ENCODE measurements around the gene COQ8A. TPM values are rescaled to one million over a fixed set of nuclear protein-coding genes. Genes with fewer than 3 reads are reported as not detected.

Gene COQ8A
- total and polyA plus RNA-seq, 2 experiments from 2014 or later = 45.1 to 59.7 TPM

DNA sequence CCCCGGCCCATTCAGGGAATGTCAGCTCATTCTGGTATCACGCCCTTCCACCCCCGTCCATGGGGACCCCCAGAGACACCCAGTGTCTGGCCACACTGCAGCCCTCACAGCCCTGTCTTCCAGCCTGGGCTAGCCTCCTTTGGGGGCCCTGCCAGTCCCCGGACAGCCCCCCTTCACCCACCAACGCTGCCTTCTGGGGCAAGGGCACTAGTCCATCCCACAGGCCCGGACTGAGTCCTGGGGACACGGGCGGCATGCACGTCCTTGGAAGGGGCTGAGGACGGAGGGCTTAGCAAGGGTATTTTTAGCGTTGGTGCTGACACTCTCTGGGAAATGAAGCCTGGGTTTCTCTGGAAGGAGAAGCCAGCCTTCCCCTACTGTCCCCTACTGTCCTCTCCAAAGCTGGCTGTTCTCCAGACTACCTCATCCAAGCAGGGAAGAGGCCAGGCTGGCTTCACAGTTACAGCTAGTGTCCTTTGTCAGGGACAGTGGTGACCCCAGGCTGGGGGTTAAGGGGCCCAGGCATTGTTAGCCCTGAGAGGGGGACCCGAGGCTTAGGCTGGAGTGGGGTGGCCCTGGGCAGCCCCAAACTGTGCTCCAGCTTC is 39.5 kb downstream of the COQ8A start:
- Histone ChIP-seq H3K27me3 (no peaks in the 10 kb centered on the region), H3K27ac (peak overlapping the region; percentile 93), H3K4me1 (ENCODE audit: low read depth) (peaks cover 28% of the 10 kb centered on the region), H3K4me3 (no peak overlapping the region), H3K9me3 (ENCODE audit: low read depth) (no peaks in the 10 kb centered on the region), H3K36me3 (no peaks in the 10 kb centered on the region)
- DNase-seq (ENCODE audit: low read depth in 1 of 2, low spot score in 1 of 2) = peak in 1 of 2 donors; percentile 68
- TF ChIP-seq, protein P1, sequence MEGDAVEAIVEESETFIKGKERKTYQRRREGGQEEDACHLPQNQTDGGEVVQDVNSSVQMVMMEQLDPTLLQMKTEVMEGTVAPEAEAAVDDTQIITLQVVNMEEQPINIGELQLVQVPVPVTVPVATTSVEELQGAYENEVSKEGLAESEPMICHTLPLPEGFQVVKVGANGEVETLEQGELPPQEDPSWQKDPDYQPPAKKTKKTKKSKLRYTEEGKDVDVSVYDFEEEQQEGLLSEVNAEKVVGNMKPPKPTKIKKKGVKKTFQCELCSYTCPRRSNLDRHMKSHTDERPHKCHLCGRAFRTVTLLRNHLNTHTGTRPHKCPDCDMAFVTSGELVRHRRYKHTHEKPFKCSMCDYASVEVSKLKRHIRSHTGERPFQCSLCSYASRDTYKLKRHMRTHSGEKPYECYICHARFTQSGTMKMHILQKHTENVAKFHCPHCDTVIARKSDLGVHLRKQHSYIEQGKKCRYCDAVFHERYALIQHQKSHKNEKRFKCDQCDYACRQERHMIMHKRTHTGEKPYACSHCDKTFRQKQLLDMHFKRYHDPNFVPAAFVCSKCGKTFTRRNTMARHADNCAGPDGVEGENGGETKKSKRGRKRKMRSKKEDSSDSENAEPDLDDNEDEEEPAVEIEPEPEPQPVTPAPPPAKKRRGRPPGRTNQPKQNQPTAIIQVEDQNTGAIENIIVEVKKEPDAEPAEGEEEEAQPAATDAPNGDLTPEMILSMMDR (IDR thresholded peaks at IDR 0.05; ENCODE audit: low read depth, low read length) = no peak

DNA sequence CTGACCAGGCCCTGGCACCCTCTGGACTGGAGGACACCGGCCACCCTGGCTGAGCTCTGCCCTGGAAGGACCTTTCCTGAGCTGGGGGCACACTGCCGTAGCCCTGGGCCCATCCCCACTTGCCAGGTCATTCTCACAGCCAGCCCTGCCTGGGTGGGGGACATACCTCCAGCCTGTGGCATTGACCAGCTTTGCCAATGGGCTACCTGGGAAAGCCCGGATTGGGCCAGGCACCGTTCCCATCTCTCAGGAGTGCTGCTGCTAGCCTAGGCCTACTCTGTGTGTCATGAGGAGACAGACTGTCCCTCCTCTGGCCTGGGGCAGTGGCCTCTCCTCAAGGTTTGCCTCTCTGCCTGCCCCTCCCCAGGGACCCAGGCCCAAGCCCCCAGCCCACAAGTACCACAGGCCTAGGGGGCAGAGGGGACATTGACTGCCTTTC is 40.0 kb downstream of the COQ8A start:
- H3K27me3 ChIP-seq = no peaks in the 10 kb centered on the region
- no peaks in the 10 kb centered on the region for H3K36me3 ChIP-seq
- TF ChIP-seq, protein P1 (IDR thresholded peaks at IDR 0.05; ENCODE audit: low read depth, low read length) = no peak
- H3K27ac ChIP-seq = peak overlapping the region; percentile 93
- H3K9me3 ChIP-seq (ENCODE audit: low read depth) = no peaks in the 10 kb centered on the region
- no peak for DNase-seq (ENCODE audit: low read depth in 1 of 2, low spot score in 1 of 2)
- H3K4me1 ChIP-seq (ENCODE audit: low read depth) = peaks cover 28% of the 10 kb centered on the region
- no peak overlapping the region for H3K4me3 ChIP-seq

DNA sequence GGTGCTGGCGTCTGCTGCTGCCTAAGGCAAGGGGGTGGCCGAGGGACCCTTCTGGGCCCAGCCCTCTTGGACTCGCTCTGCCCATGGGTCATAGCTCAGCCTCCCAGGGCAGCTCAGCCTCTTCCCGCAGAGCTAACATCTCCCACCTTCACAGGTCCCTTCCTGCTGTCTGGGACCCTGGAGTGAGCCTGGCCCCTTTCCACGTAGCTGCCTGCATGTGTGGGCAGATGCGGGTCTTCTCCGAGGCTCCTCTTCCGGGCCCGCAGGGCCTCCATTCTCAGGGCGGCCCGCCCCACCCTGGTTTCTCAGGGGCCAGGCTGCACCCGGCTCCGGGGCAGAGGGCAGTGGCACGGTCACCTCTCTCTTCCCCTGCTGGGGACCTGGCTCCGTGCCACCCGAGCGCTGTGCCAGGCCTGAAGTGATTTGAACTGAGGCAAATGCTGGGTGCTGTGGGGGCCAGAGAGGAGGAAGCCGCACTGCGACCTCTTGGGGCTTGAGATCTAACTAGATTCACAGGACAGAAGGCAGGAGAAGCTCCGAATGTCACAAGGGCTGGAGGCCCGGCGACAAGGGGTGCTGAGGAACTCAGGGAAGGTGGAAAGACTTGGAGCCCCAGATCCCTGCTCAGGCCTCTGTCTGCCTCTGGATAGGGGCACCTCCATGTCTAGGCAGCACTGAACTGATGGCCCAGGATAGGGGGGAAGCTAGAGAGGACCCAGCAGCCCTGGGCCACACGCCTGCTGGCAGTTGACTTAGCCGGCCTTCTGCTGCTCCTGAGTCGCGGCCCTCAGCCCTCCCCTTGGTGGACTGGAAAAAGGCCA is 40.7 kb downstream of the COQ8A start:
- no peak for DNase-seq (ENCODE audit: low read depth in 1 of 2, low spot score in 1 of 2)
- Histone ChIP-seq H3K27ac (peak overlapping the region; percentile 93), H3K4me1 (ENCODE audit: low read depth) (peaks cover 32% of the 10 kb centered on the region)

DNA sequence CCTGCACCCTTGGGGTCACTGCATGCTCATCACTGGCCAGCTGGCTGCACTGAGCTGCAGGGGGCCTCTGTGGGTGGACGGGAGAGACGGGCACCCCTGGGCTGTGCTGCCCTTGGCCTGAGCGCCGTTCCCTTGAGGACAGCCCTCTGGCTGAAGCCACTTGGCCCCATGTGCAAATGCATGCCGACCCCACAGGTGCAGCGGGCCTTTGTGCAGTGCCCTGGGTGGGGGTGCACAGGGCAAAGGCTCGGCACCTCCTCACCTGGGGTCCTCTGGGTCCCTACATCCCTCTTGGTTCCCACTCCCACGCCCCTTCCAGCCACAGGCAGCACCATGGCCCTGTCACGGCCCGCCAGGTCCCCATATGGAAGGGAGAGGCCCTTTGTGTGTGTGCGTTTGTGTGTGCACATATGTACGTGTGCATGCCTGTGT is 41.3 kb downstream of the COQ8A start:
- Histone ChIP-seq H3K27ac (no peak overlapping the region), H3K36me3 (no peaks in the 10 kb centered on the region), H3K4me3 (no peak overlapping the region), H3K4me1 (ENCODE audit: low read depth) (peaks cover 35% of the 10 kb centered on the region), H3K9me3 (ENCODE audit: low read depth) (no peaks in the 10 kb centered on the region), H3K27me3 (no peaks in the 10 kb centered on the region)
- DNase-seq (ENCODE audit: low read depth in 1 of 2, low spot score in 1 of 2) = no peak
- TF ChIP-seq, protein P1 (IDR thresholded peaks at IDR 0.05; ENCODE audit: low read depth, low read length) = no peak

More for the DNA sequence above, 40.7 kb downstream of the COQ8A start:
- H3K9me3 ChIP-seq (ENCODE audit: low read depth) = no peaks in the 10 kb centered on the region
- H3K36me3 ChIP-seq = no peaks in the 10 kb centered on the region
- TF ChIP-seq, protein P1 (IDR thresholded peaks at IDR 0.05; ENCODE audit: low read depth, low read length) = no peak
- H3K4me3 ChIP-seq = no peak overlapping the region
- H3K27me3 ChIP-seq = no peaks in the 10 kb centered on the region

DNA sequence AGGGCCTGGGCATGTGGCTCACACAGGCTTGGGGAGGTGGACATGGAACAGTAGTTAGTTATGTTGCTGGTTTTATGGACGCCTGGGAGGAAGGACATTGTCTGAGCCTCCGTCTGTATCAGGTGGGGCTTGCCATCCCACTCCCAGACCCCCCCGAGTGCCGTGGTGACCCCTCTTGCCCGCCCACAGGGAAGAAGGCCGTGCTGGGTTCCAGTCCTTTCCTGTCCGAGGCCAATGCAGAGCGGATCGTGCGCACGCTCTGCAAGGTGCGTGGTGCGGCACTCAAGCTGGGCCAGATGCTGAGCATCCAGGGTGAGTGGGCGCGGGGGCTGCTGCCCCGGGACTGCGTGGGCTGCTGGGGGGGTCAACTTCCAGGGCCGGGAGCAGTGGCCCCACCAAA is 41.7 kb downstream of the COQ8A start:
- TF ChIP-seq, protein P1 (IDR thresholded peaks at IDR 0.05; ENCODE audit: low read depth, low read length) = no peak
- DNase-seq (ENCODE audit: low read depth in 1 of 2, low spot score in 1 of 2) = no peak
- no peaks in the 10 kb centered on the region for H3K27me3 ChIP-seq
- no peaks in the 10 kb centered on the region for H3K9me3 ChIP-seq (ENCODE audit: low read depth)
- no peak overlapping the region for H3K27ac ChIP-seq
- H3K4me1 ChIP-seq (ENCODE audit: low read depth) = peaks cover 36% of the 10 kb centered on the region
- no peak overlapping the region for H3K4me3 ChIP-seq
- no peaks in the 10 kb centered on the region for H3K36me3 ChIP-seq

Data from cardiac muscle cell (in vitro differentiated cells and primary cell).